RWPE1 (cell line): ENCODE data around the gene HACE1.
"Not testable (repeated sequence)": the region's sequence is repeated elsewhere in the genome, so short reads cannot be mapped to it uniquely, and the experiment has no call there.

Source experiments
- CTCF ChIA-PET: fragments of 350-600 bp; sonication (Branson Sonifier 250); formaldehyde crosslinking; extraction: SDS; loops from one replicate; lab custom pipeline; 2021; lab: Yijun Ruan, JAX
- POLR2A ChIA-PET: fragments of 400-600 bp; formaldehyde crosslinking; extraction: SDS; loops from one replicate; lab custom pipeline; 2020; ENCODE audit warnings: antibody characterized with exemption; ENCODE audit not compliant: low non-redundant PET; lab: Yijun Ruan, JAX
- DNase-seq: peaks from one replicate; pipeline ENCODE4 v3.0.0; 2012; ENCODE audit warnings: low spot score
- H3K27ac ChIP-seq: fragments of 450-650 bp; 2 replicates; pipeline ENCODE4 v1.5.1; 2017
- TF ChIP-seq, protein P1 (sequence below): fragments of 450-650 bp; conservative IDR thresholded peaks from 2 replicates; pipeline ENCODE4 v1.5.1; 2017; ENCODE audit warnings: low read depth, mild to moderate bottlenecking

Gene HACE1

DNA sequence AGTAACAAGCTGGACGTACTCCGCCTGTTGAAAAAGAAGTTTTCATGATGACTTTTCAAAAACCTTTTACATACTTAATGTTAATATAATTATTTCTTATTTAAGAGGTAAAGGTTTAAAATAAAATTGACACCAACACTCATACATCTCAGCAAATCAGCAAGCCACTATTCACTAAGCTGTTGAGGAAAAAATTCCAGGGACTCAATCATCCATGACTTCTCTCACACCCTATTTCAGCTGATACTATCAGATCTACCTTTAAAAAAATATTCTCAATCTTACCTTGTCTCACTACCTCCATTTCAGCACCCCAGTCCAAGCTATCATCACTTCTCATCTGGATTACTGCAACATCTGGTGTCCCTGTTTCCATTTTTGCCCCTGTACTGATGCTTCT is 109.3 kb downstream of the HACE1 start:
- TF ChIP-seq, protein P1, sequence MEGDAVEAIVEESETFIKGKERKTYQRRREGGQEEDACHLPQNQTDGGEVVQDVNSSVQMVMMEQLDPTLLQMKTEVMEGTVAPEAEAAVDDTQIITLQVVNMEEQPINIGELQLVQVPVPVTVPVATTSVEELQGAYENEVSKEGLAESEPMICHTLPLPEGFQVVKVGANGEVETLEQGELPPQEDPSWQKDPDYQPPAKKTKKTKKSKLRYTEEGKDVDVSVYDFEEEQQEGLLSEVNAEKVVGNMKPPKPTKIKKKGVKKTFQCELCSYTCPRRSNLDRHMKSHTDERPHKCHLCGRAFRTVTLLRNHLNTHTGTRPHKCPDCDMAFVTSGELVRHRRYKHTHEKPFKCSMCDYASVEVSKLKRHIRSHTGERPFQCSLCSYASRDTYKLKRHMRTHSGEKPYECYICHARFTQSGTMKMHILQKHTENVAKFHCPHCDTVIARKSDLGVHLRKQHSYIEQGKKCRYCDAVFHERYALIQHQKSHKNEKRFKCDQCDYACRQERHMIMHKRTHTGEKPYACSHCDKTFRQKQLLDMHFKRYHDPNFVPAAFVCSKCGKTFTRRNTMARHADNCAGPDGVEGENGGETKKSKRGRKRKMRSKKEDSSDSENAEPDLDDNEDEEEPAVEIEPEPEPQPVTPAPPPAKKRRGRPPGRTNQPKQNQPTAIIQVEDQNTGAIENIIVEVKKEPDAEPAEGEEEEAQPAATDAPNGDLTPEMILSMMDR = no peak
- ChIA-PET POLR2A (no interaction called here), CTCF (no interaction called here)
- H3K27ac ChIP-seq = no peak overlapping the region
- no peak for DNase-seq

GRCh38 chr6:104739124-104739523 is 120.6 kb downstream of the HACE1 start:
- DNase-seq, CTCF ChIA-PET, H3K27ac ChIP-seq, POLR2A ChIA-PET: not testable (repeated sequence)

- DNase-seq, H3K27ac ChIP-seq, POLR2A ChIA-PET: not testable (repeated sequence)
- CTCF ChIA-PET = interaction anchor here (0.7 to 0.8 kb wide), 2 partner anchors 103 to 122 kb away, joined by 3 read pairs; no protein-coding TSS in a partner anchor
Measured at GRCh38 chr6:104737567-104737966, 122.2 kb downstream of the HACE1 start.

GRCh38 chr6:104736545-104736944 is 123.2 kb downstream of the HACE1 start:
- DNase-seq = no peak
- CTCF ChIA-PET = interaction anchor here (0.8 kb wide), 1 partner anchor 104 kb away, joined by 3 read pairs; no protein-coding TSS in a partner anchor
- POLR2A ChIA-PET = no interaction called here
- TF ChIP-seq, protein P1 = no peak
- H3K27ac ChIP-seq = no peak overlapping the region

GRCh38 chr6:104730450-104730849 is 129.3 kb downstream of the HACE1 start:
- POLR2A ChIA-PET = no interaction called here
- DNase-seq = no peak
- no peak overlapping the region for H3K27ac ChIP-seq
- TF ChIP-seq, protein P1 = no peak
- CTCF ChIA-PET = no interaction called here

DNA sequence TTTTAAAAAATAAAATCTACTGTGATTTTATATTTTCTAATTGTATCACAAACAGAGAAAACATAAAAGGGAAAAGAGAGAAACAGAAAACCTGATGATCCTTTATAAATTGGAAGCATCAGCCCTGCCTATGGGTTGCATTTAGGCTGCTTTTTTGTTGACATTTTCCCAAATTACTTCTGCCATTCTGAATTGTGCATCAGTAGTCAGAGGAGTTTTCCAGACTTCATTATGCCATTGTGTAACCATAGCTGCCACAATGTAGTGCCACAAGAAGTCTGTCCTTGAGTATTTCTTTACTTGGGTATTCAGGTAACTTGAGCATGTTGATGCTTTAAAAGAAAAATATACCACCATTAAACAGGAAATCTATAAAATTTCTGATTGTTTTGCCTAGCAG is 130.3 kb downstream of the HACE1 start:
- POLR2A ChIA-PET = no interaction called here
- CTCF ChIA-PET = interaction anchor here (0.6 kb wide), 1 partner anchor 282 kb away, joined by 16 read pairs; no protein-coding TSS in a partner anchor
- TF ChIP-seq, protein P1 = no peak
- DNase-seq = no peak
- H3K27ac ChIP-seq = no peak overlapping the region

GRCh38 chr6:104728448-104728847 is 131.3 kb downstream of the HACE1 start:
- no peak for DNase-seq
- H3K27ac ChIP-seq = no peak overlapping the region
- CTCF ChIA-PET = no interaction called here
- POLR2A ChIA-PET = no interaction called here
- TF ChIP-seq, protein P1 = no peak

- TF ChIP-seq, protein P1 = no peak
- ChIA-PET CTCF (interaction anchor here (0.6 kb wide), 1 partner anchor 395 kb away, joined by 3 read pairs; no protein-coding TSS in a partner anchor), POLR2A (no interaction called here)
- DNase-seq = no peak
- no peak overlapping the region for H3K27ac ChIP-seq
Measured at GRCh38 chr6:104718672-104719071, 141.0 kb downstream of the HACE1 start.
